ENCODE results near the gene PACRG. TPM values are rescaled to one million over a fixed set of nuclear protein-coding genes. Genes with fewer than 3 reads are reported as not detected.

Gene PACRG
- total RNA-seq, 1 donor from 2014 or later, result under 0.01 TPM

GRCh38 chr6:163293286-163293685 is 565.5 kb downstream of the PACRG start:
- no peaks in the 10 kb centered on the region for H3K36me3 ChIP-seq (ENCODE audit: control insufficient read depth, insufficient read depth, low read length)
- no peaks in the 10 kb centered on the region for H3K27me3 ChIP-seq (ENCODE audit: control insufficient read depth, insufficient read depth, low read length)
- no peak for DNase-seq (ENCODE audit: low read depth)
- H3K4me3 ChIP-seq (ENCODE audit: low read depth, low read length), result no peak overlapping the region
- no peak for TF ChIP-seq CTCF (IDR thresholded peaks at IDR 0.05; ENCODE audit: insufficient read depth, low read length, severe bottlenecking)
- no peak for FAIRE-seq

- Histone ChIP-seq H3K27me3 (ENCODE audit: control insufficient read depth, insufficient read depth, low read length) (no peaks in the 10 kb centered on the region), H3K36me3 (ENCODE audit: control insufficient read depth, insufficient read depth, low read length) (no peaks in the 10 kb centered on the region), H3K4me3 (ENCODE audit: low read depth, low read length) (no peak overlapping the region)
- TF ChIP-seq CTCF (IDR thresholded peaks at IDR 0.05; ENCODE audit: insufficient read depth, low read length, severe bottlenecking), result no peak
- no peak for DNase-seq (ENCODE audit: low read depth)
- FAIRE-seq, result no peak
Observed at GRCh38 chr6:163294734-163295133, 567.0 kb downstream of the PACRG start.

GRCh38 chr6:163296835-163297519 is 569.2 kb downstream of the PACRG start:
- Histone ChIP-seq H3K4me3 (ENCODE audit: low read depth, low read length) (no peak overlapping the region), H3K36me3 (ENCODE audit: control insufficient read depth, insufficient read depth, low read length) (no peaks in the 10 kb centered on the region), H3K27me3 (ENCODE audit: control insufficient read depth, insufficient read depth, low read length) (no peaks in the 10 kb centered on the region)
- TF ChIP-seq CTCF (IDR thresholded peaks at IDR 0.05; ENCODE audit: insufficient read depth, low read length, severe bottlenecking), result no peak
- no peak for DNase-seq (ENCODE audit: low read depth)
- FAIRE-seq, result no peak

- H3K36me3 ChIP-seq (ENCODE audit: control insufficient read depth, insufficient read depth, low read length), result no peaks in the 10 kb centered on the region
- FAIRE-seq (no peak), DNase-seq (ENCODE audit: low read depth) (no peak)
- no peak overlapping the region for H3K4me3 ChIP-seq (ENCODE audit: low read depth, low read length)
- no peaks in the 10 kb centered on the region for H3K27me3 ChIP-seq (ENCODE audit: control insufficient read depth, insufficient read depth, low read length)
- TF ChIP-seq CTCF (IDR thresholded peaks at IDR 0.05; ENCODE audit: insufficient read depth, low read length, severe bottlenecking), result no peak
Observed at GRCh38 chr6:163298079-163298830, 570.5 kb downstream of the PACRG start.

- DNase-seq (ENCODE audit: low read depth) (no peak), FAIRE-seq (no peak)
- Histone ChIP-seq H3K4me3 (ENCODE audit: low read depth, low read length) (no peak overlapping the region), H3K36me3 (ENCODE audit: control insufficient read depth, insufficient read depth, low read length) (no peaks in the 10 kb centered on the region), H3K27me3 (ENCODE audit: control insufficient read depth, insufficient read depth, low read length) (no peaks in the 10 kb centered on the region)
- TF ChIP-seq CTCF (IDR thresholded peaks at IDR 0.05; ENCODE audit: insufficient read depth, low read length, severe bottlenecking), result no peak
Observed at GRCh38 chr6:163300838-163301237, 573.1 kb downstream of the PACRG start.
